Small intestine (tissue), 7 donors: ENCODE data around the gene CLDN10. TPM values are rescaled to one million over a fixed set of nuclear protein-coding genes. Genes with fewer than 3 reads are reported as not detected.
A peak's percentile ranks its signal among the peaks of the same experiment; 100 is the strongest.

Experiments used
- DNase-seq, 2 donors: peaks; one replicate each; pipeline versions ENCODE4 v3.0.0 to v3.0.0-alpha.2; 2013
- FAIRE-seq: peaks from 2 replicates; lab custom pipeline; 2012; peaks lifted over from hg19 to GRCh38; lab: Jason Lieb, UNC
- H3K27ac ChIP-seq, 3 donors: one replicate each; pipeline ENCODE4 v1.5.1; 2013; ENCODE audit warnings: low read length in 2 of 3, mild to moderate bottlenecking in 2 of 3, control low read depth in 1 of 3, inconsistent platforms in 1 of 3, low read depth in 1 of 3, moderate library complexity in 1 of 3
- H3K27me3 ChIP-seq, 3 donors: one replicate each; pipeline ENCODE4 v1.6.1; 2013; ENCODE audit warnings: low read length in 3 of 3, inconsistent platforms in 1 of 3; ENCODE audit not compliant: control insufficient read depth in 3 of 3, insufficient read depth in 3 of 3
- H3K36me3 ChIP-seq, 3 donors: one replicate each; pipeline ENCODE4 v1.6.1; 2013; ENCODE audit warnings: low read length in 3 of 3, inconsistent platforms in 1 of 3, low read depth in 1 of 3, mild to moderate bottlenecking in 1 of 3, moderate library complexity in 1 of 3; ENCODE audit not compliant: control insufficient read depth in 3 of 3, insufficient read depth in 2 of 3
- H3K4me1 ChIP-seq, 3 donors: one replicate each; pipeline ENCODE4 v1.6.1; 2013; ENCODE audit warnings: low read length in 2 of 3, inconsistent platforms in 1 of 3, low read depth in 1 of 3, mild to moderate bottlenecking in 1 of 3, moderate library complexity in 1 of 3; ENCODE audit not compliant: control insufficient read depth in 3 of 3, insufficient read depth in 2 of 3
- H3K4me3 ChIP-seq, 3 donors: one replicate each; pipeline ENCODE4 v1.5.1; 2013; ENCODE audit warnings: low read length in 3 of 3, control low read depth in 1 of 3, inconsistent platforms in 1 of 3, low read depth in 1 of 3, mild to moderate bottlenecking in 1 of 3, moderate library complexity in 1 of 3
- H3K9me3 ChIP-seq, 2 donors: one replicate each; pipeline ENCODE4 v1.6.1; 2013; ENCODE audit warnings: low read depth in 1 of 2, low read length in 1 of 2; ENCODE audit not compliant: control insufficient read depth in 2 of 2, insufficient read depth in 1 of 2
- WGBS, 3 donors: extraction: QIAGEN DNeasy Blood & Tissue Kit; methylation state at CpG; one replicate each; pipeline ENCODE4 v1.1.7; 2013; 5-methylcytosine and 5-hydroxymethylcytosine counted together
- polyA plus RNA-seq, 4 donors: library from polyadenylated mRNA; stranded (reverse) in 3 of 4; unstranded in 1 of 4; fragments of 200-250 nt in 3 of 4; fragments of 120-200 nt in 1 of 4; gene quantifications; one replicate each; pipeline versions ENCODE4 v1.2.1 to v1.2.3, GENCODE V29; 2013
- donor health status: healthy with polysubstance abuse.
- donor health status: control.
- donor health status: control.
- donor health status: Bipolar disorder and iron deficiency.
- donor health status: healthy.

The CLDN10 gene
- polyA plus RNA-seq, 4 donors: 0.09 to 0.54 TPM; not detected in 2

- FAIRE-seq (no peak), DNase-seq (peak; percentile 35 to 79)
- no peaks in the 10 kb centered on the region for H3K36me3 ChIP-seq
- 16 to 58% (median 33%) methylated on average over 7 of the region's 7 CpGs for WGBS, 3 donors
- peaks cover 0 to 2% (median 0%) of the 10 kb centered on the region in 3 donors for H3K27me3 ChIP-seq
- H3K4me3 ChIP-seq: peak overlapping the region in 1 of 3 donors; percentile 11
- H3K9me3 ChIP-seq: no peaks in the 10 kb centered on the region
- no peak overlapping the region for H3K27ac ChIP-seq
- no peaks in the 10 kb centered on the region for H3K4me1 ChIP-seq
Measured at GRCh38 chr13:95533545-95534160, 18.9 kb upstream of the CLDN10 start.

- Histone ChIP-seq H3K27me3 (peaks cover 0 to 2% (median 0%) of the 10 kb centered on the region in 3 donors), H3K4me1 (no peaks in the 10 kb centered on the region), H3K27ac (no peak overlapping the region), H3K4me3 (no peak overlapping the region), H3K9me3 (no peaks in the 10 kb centered on the region), H3K36me3 (no peaks in the 10 kb centered on the region)
- FAIRE-seq: no peak
- 34 to 75% (median 53%) methylated on average over 3 of the region's 3 CpGs for WGBS, 3 donors
- peak in 1 of 2 donors; percentile 22 for DNase-seq
Measured at GRCh38 chr13:95535243-95535642, 17.3 kb upstream of the CLDN10 start.

DNA sequence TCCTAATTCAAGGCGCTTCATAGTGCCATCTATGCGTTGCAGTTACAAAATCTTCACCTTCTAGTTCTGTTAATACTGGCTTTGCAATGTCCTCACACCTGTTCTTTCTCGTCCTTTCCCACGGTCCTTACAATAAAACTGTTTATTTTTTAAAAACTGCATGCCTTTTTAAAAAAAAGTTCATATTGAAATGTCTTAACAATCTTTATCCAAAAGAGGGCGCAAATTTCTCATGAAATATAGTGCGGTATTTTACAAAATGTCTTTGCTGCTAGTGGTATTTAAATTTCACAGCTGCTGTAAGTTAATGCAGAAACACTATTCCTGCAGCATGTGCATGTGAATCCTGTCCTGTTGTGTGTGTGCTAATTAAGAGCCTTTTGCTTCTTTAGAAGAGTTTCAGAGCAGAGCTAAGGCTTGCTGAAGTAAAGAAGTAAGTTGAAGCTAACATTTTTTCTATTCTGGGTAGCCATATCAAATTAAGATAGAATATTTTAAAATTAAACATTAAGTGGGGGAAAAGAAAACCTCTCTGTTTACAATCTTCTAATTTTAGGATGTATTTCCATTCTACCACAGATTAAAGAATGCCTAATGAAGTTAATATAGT lies 15.8 kb upstream of the CLDN10 start:
- no peaks in the 10 kb centered on the region for H3K4me1 ChIP-seq
- no peaks in the 10 kb centered on the region for H3K9me3 ChIP-seq
- DNase-seq: peak; percentile 12 to 20
- H3K36me3 ChIP-seq: no peaks in the 10 kb centered on the region
- H3K4me3 ChIP-seq: no peak overlapping the region
- no peak for FAIRE-seq
- 12 to 18% (median 17%) methylated on average over 6 of the region's 6 CpGs for WGBS, 3 donors
- H3K27me3 ChIP-seq: peaks cover 0 to 2% (median 0%) of the 10 kb centered on the region in 3 donors
- H3K27ac ChIP-seq: no peak overlapping the region

GRCh38 chr13:95540888-95541287 lies 11.6 kb upstream of the CLDN10 start:
- H3K27me3 ChIP-seq: no peaks in the 10 kb centered on the region
- H3K27ac ChIP-seq: no peak overlapping the region
- no peak for DNase-seq
- H3K9me3 ChIP-seq: no peaks in the 10 kb centered on the region
- 43 to 67% (median 59%) methylated on average over 6 of the region's 6 CpGs for WGBS, 3 donors
- no peak for FAIRE-seq
- H3K4me1 ChIP-seq: no peaks in the 10 kb centered on the region
- no peaks in the 10 kb centered on the region for H3K36me3 ChIP-seq
- no peak overlapping the region for H3K4me3 ChIP-seq

GRCh38 chr13:95541308-95541707 lies 11.2 kb upstream of the CLDN10 start:
- no peaks in the 10 kb centered on the region for H3K36me3 ChIP-seq
- FAIRE-seq (no peak), DNase-seq (no peak)
- 48 to 62% (median 58%) methylated on average over 2 of the region's 2 CpGs for WGBS, 3 donors
- no peaks in the 10 kb centered on the region for H3K9me3 ChIP-seq
- H3K27me3 ChIP-seq: no peaks in the 10 kb centered on the region
- H3K4me3 ChIP-seq: no peak overlapping the region
- no peak overlapping the region for H3K27ac ChIP-seq
- no peaks in the 10 kb centered on the region for H3K4me1 ChIP-seq

- Histone ChIP-seq H3K36me3 (no peaks in the 10 kb centered on the region), H3K4me1 (no peaks in the 10 kb centered on the region), H3K9me3 (no peaks in the 10 kb centered on the region), H3K4me3 (no peak overlapping the region), H3K27me3 (no peaks in the 10 kb centered on the region), H3K27ac (no peak overlapping the region)
- FAIRE-seq (no peak), DNase-seq (no peak)
- 86 to 90% (median 88%) methylated on average over 8 of the region's 8 CpGs for WGBS, 3 donors
Measured at GRCh38 chr13:95541911-95542474, 10.5 kb upstream of the CLDN10 start.

- WGBS, 3 donors: 21 to 48% (median 35%) methylated on average over 2 of the region's 2 CpGs
- no peak for FAIRE-seq
Measured at GRCh38 chr13:95544293-95544692, 8.2 kb upstream of the CLDN10 start.

DNA sequence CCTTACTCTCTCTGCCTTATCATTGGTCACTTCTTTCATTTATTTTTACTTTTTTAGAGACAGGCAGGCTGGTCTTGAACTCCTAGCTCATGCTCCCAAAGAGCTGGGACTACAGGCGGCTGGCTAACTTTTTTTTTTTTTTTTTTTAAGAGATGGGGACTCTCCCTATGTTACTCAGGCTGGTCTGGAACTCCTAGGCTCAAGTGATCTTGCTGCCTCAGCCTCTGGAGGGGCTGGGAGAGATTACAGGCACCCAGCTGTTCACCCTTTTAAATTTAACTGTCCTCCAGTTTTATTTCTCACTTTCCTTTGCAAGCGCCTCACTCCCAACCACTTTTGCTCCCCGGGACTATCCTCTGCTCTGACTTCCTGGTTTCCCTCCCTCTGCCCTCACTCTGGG lies 5.6 kb upstream of the CLDN10 start:
- FAIRE-seq (no peak), DNase-seq (no peak)
- Histone ChIP-seq H3K36me3 (no peaks in the 10 kb centered on the region), H3K9me3 (no peaks in the 10 kb centered on the region), H3K4me3 (no peak overlapping the region), H3K27ac (no peak overlapping the region), H3K27me3 (peaks cover 0 to 12% (median 9%) of the 10 kb centered on the region in 3 donors), H3K4me1 (no peaks in the 10 kb centered on the region)
- 26 to 69% (median 31%) methylated on average over 2 to 3 of the region's 3 CpGs for WGBS, 3 donors

More at GRCh38 chr13:95544293-95544692, 8.2 kb upstream of the CLDN10 start:
- H3K36me3 ChIP-seq: no peaks in the 10 kb centered on the region
- no peak overlapping the region for H3K4me3 ChIP-seq
- no peak for DNase-seq
- H3K4me1 ChIP-seq: no peaks in the 10 kb centered on the region
- H3K27ac ChIP-seq: no peak overlapping the region
- H3K27me3 ChIP-seq: no peaks in the 10 kb centered on the region
- no peaks in the 10 kb centered on the region for H3K9me3 ChIP-seq
